ENCODE measurements around the gene ERAP2.
A peak's percentile ranks its signal among the peaks of the same experiment; 100 is the strongest.

Gene ERAP2

GRCh38 chr5:96922499-96923244, 46.4 kb downstream of the ERAP2 start:
- no peak for DNase-seq (ENCODE audit: low read depth)
- no peak overlapping the region for H3K4me3 ChIP-seq (ENCODE audit: low read depth, low read length)
- TF ChIP-seq, protein P1, sequence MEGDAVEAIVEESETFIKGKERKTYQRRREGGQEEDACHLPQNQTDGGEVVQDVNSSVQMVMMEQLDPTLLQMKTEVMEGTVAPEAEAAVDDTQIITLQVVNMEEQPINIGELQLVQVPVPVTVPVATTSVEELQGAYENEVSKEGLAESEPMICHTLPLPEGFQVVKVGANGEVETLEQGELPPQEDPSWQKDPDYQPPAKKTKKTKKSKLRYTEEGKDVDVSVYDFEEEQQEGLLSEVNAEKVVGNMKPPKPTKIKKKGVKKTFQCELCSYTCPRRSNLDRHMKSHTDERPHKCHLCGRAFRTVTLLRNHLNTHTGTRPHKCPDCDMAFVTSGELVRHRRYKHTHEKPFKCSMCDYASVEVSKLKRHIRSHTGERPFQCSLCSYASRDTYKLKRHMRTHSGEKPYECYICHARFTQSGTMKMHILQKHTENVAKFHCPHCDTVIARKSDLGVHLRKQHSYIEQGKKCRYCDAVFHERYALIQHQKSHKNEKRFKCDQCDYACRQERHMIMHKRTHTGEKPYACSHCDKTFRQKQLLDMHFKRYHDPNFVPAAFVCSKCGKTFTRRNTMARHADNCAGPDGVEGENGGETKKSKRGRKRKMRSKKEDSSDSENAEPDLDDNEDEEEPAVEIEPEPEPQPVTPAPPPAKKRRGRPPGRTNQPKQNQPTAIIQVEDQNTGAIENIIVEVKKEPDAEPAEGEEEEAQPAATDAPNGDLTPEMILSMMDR (conservative IDR thresholded peaks at IDR 0.05; ENCODE audit: low read depth, low read length) = no peak

DNA sequence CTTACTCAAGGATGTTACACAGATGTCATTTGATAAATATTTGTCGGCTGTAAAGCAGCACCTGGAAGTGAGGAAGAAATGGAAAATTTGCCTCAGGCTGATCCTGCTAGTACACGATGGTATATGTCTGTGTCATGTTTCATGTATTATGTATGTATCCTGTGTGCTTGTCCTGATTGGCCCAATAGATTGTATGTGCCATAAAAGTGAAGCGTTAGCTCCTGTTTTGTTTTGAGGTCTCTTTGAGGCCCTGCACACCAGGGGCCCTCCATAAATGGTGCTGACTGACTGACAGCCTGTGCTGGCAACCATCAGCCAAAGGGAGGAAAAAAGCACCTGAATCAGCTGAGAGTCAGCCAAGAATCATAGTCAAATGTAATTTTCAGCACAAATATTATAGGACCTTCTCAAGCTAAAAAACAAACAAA, 47.7 kb downstream of the ERAP2 start:
- no peak overlapping the region for H3K4me3 ChIP-seq (ENCODE audit: low read depth, low read length)
- peak; percentile 39 for DNase-seq (ENCODE audit: low read depth)
- TF ChIP-seq, protein P1 (conservative IDR thresholded peaks at IDR 0.05; ENCODE audit: low read depth, low read length) = no peak

DNA sequence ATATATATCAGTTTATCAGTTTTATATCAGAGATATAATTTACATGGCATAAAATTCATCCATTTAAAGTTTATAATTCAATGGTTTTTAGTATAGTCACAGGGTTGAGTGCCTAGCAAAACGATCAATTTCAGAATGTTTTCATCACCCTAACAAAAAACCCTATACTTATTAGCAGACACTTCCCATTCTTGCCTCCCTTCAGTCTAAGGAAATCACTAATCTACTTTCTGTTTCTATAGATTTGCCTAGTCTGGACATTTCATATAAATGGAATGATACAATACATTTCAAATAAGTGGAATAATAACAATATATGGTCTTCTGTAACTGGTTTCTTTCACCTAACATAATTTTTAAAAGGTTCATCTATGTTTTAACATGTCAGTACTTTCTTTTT, 50.0 kb downstream of the ERAP2 start:
- TF ChIP-seq, protein P1 (conservative IDR thresholded peaks at IDR 0.05; ENCODE audit: low read depth, low read length) = no peak
- DNase-seq (ENCODE audit: low read depth) = no peak

GRCh38 chr5:96927008-96927407, 50.7 kb downstream of the ERAP2 start:
- H3K4me3 ChIP-seq (ENCODE audit: low read depth, low read length) = no peak overlapping the region
- peak; percentile 74 for DNase-seq (ENCODE audit: low read depth)
- TF ChIP-seq, protein P1 (conservative IDR thresholded peaks at IDR 0.05; ENCODE audit: low read depth, low read length) = no peak

More for the DNA sequence above, 50.0 kb downstream of the ERAP2 start:
- H3K4me3 ChIP-seq (ENCODE audit: low read depth, low read length) = no peak overlapping the region

DNA sequence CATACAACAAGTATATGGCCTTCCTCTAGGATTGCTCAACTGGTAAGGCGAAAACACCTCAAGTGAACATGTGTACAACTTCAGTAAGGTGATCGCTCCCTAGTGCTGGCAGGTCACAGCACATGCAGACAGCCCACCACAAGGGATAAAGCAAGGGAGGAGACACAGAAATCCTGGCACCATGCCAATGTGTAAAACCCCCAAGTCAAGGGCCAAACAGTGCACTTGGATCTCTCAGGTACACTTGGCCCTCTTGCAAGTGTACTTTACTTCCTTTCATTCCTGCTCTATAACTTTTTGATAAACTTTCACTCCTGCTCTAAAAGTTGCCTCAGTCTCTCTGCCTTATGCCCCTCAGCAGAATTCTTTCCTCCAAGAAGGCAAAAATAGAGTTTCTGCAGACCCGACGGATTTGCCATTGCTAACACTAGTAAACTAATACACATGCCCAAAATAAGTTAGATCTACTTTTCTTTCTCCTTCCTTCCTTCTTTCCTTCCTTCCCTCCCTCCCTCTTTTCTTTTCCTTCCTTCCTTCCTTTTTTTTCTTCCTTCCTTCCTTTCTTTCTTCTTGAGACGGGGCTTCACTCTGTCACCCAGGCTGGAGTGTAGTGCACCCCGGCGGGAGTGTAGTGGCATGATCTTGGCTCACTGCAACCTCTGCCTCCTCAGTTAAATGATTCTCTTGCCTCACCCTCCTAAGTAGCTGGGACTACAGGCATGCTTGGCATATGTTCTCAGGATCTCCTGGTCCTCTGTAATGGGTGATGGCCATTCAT, 52.8 kb downstream of the ERAP2 start:
- TF ChIP-seq, protein P1 (conservative IDR thresholded peaks at IDR 0.05; ENCODE audit: low read depth, low read length) = no peak

DNA sequence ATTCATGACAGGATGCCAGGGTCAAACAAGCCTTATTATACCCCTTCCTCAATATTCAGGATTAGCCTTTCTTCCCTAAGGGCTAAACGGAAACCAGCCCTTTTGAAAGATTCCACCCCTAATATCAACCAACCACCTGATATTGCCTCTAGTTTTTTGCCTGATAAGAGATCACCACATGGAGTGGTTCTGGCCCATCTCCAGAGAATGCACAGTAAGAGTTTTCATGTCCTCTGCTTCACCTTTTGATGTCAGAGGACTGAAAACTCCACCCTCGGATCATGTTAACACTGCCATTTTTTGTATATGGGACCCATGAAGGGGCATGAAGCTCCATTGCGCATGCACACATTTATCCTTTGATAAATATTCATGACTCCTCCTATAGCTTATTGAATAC, 53.8 kb downstream of the ERAP2 start:
- no peak overlapping the region for H3K4me3 ChIP-seq (ENCODE audit: low read depth, low read length)
- TF ChIP-seq, protein P1 (conservative IDR thresholded peaks at IDR 0.05; ENCODE audit: low read depth, low read length) = no peak
- DNase-seq (ENCODE audit: low read depth) = peak; percentile 87

More for the DNA sequence above, 52.8 kb downstream of the ERAP2 start:
- no peak for DNase-seq (ENCODE audit: low read depth)
- H3K4me3 ChIP-seq (ENCODE audit: low read depth, low read length) = no peak overlapping the region

Data from choroid plexus epithelial cell (primary cell).